ENCODE measurements around the gene GRK1. TPM values are rescaled to one million over a fixed set of nuclear protein-coding genes. Genes with fewer than 3 reads are reported as not detected.
A peak's percentile ranks its signal among the peaks of the same experiment; 100 is the strongest.

The GRK1 gene
- total RNA-seq, 1 donor from 2014 or later: not detected

GRCh38 chr13:113739527-113740285, 72.7 kb downstream of the GRK1 start:
- DNase-seq (ENCODE audit: low read depth): no peak
- Histone ChIP-seq H3K4me3 (ENCODE audit: low read depth, low read length) (no peak overlapping the region), H3K27me3 (ENCODE audit: control insufficient read depth, insufficient read depth, low read length) (no peaks in the 10 kb centered on the region), H3K36me3 (ENCODE audit: control insufficient read depth, insufficient read depth, low read length) (no peaks in the 10 kb centered on the region)
- TF ChIP-seq, protein P1, sequence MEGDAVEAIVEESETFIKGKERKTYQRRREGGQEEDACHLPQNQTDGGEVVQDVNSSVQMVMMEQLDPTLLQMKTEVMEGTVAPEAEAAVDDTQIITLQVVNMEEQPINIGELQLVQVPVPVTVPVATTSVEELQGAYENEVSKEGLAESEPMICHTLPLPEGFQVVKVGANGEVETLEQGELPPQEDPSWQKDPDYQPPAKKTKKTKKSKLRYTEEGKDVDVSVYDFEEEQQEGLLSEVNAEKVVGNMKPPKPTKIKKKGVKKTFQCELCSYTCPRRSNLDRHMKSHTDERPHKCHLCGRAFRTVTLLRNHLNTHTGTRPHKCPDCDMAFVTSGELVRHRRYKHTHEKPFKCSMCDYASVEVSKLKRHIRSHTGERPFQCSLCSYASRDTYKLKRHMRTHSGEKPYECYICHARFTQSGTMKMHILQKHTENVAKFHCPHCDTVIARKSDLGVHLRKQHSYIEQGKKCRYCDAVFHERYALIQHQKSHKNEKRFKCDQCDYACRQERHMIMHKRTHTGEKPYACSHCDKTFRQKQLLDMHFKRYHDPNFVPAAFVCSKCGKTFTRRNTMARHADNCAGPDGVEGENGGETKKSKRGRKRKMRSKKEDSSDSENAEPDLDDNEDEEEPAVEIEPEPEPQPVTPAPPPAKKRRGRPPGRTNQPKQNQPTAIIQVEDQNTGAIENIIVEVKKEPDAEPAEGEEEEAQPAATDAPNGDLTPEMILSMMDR (IDR thresholded peaks at IDR 0.05; ENCODE audit: insufficient read depth, low read length, poor library complexity, severe bottlenecking): no peak

GRCh38 chr13:113740286-113740556, 73.2 kb downstream of the GRK1 start:
- TF ChIP-seq, protein P1 (IDR thresholded peaks at IDR 0.05; ENCODE audit: insufficient read depth, low read length, poor library complexity, severe bottlenecking): no peak
- no peaks in the 10 kb centered on the region for H3K36me3 ChIP-seq (ENCODE audit: control insufficient read depth, insufficient read depth, low read length)
- no peaks in the 10 kb centered on the region for H3K27me3 ChIP-seq (ENCODE audit: control insufficient read depth, insufficient read depth, low read length)
- H3K4me3 ChIP-seq (ENCODE audit: low read depth, low read length): no peak overlapping the region
- DNase-seq (ENCODE audit: low read depth): no peak

DNA sequence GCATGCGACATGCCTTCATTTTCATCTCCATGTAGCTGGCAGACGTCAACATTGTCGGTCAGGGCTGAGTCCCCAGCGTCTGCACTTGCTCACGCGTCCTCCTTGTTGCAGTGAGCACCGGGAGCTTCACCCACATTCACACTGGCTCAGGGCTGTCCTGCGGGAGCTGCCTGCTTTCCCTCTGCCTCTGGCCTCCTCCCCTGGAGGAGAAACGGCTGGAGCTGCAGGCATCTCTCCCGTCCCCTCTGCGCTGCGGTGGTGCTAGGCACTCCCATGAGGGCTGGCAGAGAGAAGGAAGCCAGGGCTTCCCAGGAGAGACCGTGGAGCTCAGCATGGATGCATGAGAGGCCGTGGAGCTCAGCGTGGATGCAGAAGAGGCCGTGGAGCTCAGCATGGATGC, 73.6 kb downstream of the GRK1 start:
- no peak for DNase-seq (ENCODE audit: low read depth)
- no peak overlapping the region for H3K4me3 ChIP-seq (ENCODE audit: low read depth, low read length)
- H3K36me3 ChIP-seq (ENCODE audit: control insufficient read depth, insufficient read depth, low read length): no peaks in the 10 kb centered on the region
- no peaks in the 10 kb centered on the region for H3K27me3 ChIP-seq (ENCODE audit: control insufficient read depth, insufficient read depth, low read length)
- TF ChIP-seq, protein P1 (IDR thresholded peaks at IDR 0.05; ENCODE audit: insufficient read depth, low read length, poor library complexity, severe bottlenecking): no peak

DNA sequence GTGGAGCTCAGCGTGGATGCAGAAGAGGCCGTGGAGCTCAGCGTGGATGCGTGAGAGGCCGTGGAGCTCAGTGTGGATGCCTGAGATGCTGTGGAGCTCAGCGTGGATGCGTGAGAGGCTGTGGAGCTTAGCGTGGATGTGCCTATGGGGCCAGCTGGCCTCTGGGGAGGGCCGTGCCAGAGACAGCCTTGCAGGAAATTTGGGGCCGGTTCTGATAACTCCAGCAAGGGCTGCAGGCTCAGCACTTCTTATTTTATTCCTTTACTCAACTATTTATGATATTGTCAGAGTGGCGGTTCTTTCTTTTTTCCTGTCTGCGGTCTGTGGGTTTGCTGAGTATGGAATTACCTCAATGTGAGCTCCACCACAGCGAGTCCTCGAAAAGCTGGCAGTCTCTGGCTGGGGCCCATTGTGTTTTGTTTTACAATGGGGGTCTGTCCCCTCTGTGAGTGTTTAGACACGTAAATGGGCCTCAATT, 74.2 kb downstream of the GRK1 start:
- Histone ChIP-seq H3K36me3 (ENCODE audit: control insufficient read depth, insufficient read depth, low read length) (no peaks in the 10 kb centered on the region), H3K4me3 (ENCODE audit: low read depth, low read length) (no peak overlapping the region), H3K27me3 (ENCODE audit: control insufficient read depth, insufficient read depth, low read length) (no peaks in the 10 kb centered on the region)
- no peak for DNase-seq (ENCODE audit: low read depth)
- TF ChIP-seq, protein P1 (IDR thresholded peaks at IDR 0.05; ENCODE audit: insufficient read depth, low read length, poor library complexity, severe bottlenecking): no peak

GRCh38 chr13:113742000-113742441, 75.0 kb downstream of the GRK1 start:
- TF ChIP-seq, protein P1 (IDR thresholded peaks at IDR 0.05; ENCODE audit: insufficient read depth, low read length, poor library complexity, severe bottlenecking): peak; percentile 48
- no peaks in the 10 kb centered on the region for H3K36me3 ChIP-seq (ENCODE audit: control insufficient read depth, insufficient read depth, low read length)
- peak; percentile 37 for DNase-seq (ENCODE audit: low read depth)
- H3K27me3 ChIP-seq (ENCODE audit: control insufficient read depth, insufficient read depth, low read length): no peaks in the 10 kb centered on the region
- no peak overlapping the region for H3K4me3 ChIP-seq (ENCODE audit: low read depth, low read length)

Measured in kidney epithelial cell (primary cell).